OCI-LY7 (cell line): ENCODE measurements around the gene SLC22A4. TPM values are rescaled to one million over a fixed set of nuclear protein-coding genes. Genes with fewer than 3 reads are reported as not detected.

Experiments used
- BruUV-seq: library from RNA; stranded (reverse); fragments of 400-500 nt; replicated peaks from 2 replicates; lab custom pipeline; 2021; lab: Mats Ljungman, UMichigan
- CTCF ChIA-PET: fragments of 300-600 bp; sonication (Branson Sonifier 250); formaldehyde crosslinking; loops from one replicate; lab custom pipeline; 2022; ENCODE audit warnings: antibody characterized with exemption; ENCODE audit not compliant: unreplicated experiment; lab: Charles Lee
- POLR2A ChIA-PET: fragments of 300-600 bp; sonication (Branson Sonifier 250); formaldehyde crosslinking; loops from one replicate; lab custom pipeline; 2022; ENCODE audit warnings: antibody characterized with exemption; lab: Charles Lee
- DNase-seq: peaks from one replicate; pipeline ENCODE4 v3.0.0-alpha.2; 2015; ENCODE audit warnings: low spot score
- H2AFZ ChIP-seq: fragments of 200-600 bp; sonication (generic), shearing (Covaris generic); 2 replicates; pipeline ENCODE4 v1.6.1; 2014; ENCODE audit warnings: mild to moderate bottlenecking, antibody characterized with exemption, low read length, moderate library complexity
- H3K27ac ChIP-seq: fragments of 200-600 bp; sonication (generic); 2 replicates; pipeline ENCODE4 v1.5.1; 2014; ENCODE audit warnings: mixed run types, low read depth, mild to moderate bottlenecking, moderate library complexity, low read length, inconsistent platforms; ENCODE audit not compliant: poor library complexity, severe bottlenecking
- H3K36me3 ChIP-seq: fragments of 200-600 bp; sonication (generic); 2 replicates; pipeline ENCODE4 v1.6.1; 2014; ENCODE audit warnings: mild to moderate bottlenecking, antibody characterized with exemption, low read length, moderate library complexity, mixed read lengths; ENCODE audit not compliant: insufficient read depth
- H3K4me1 ChIP-seq: fragments of 200-600 bp; sonication (generic); 2 replicates; pipeline ENCODE4 v1.5.1; 2014; ENCODE audit warnings: mild to moderate bottlenecking, low read length; ENCODE audit not compliant: insufficient read depth, poor library complexity, severe bottlenecking
- H3K4me2 ChIP-seq: fragments of 200-600 bp; sonication (generic); 2 replicates; pipeline ENCODE4 v1.6.1; 2014; ENCODE audit warnings: mild to moderate bottlenecking, low read length
- H3K4me3 ChIP-seq: fragments of 200-600 bp; sonication (generic); 2 replicates; pipeline ENCODE4 v1.5.1; 2014; ENCODE audit warnings: mild to moderate bottlenecking, low read depth, low read length; ENCODE audit not compliant: poor library complexity, severe bottlenecking
- H3K79me2 ChIP-seq: fragments of 200-600 bp; sonication (generic); 2 replicates; pipeline ENCODE4 v1.6.1; 2016; ENCODE audit warnings: low read depth, mild to moderate bottlenecking, low read length, moderate library complexity, mixed read lengths; ENCODE audit not compliant: insufficient read depth
- H3K9me2 ChIP-seq: fragments of 200-600 bp; sonication (generic); 2 replicates; pipeline ENCODE4 v1.6.1; 2016; ENCODE audit warnings: mild to moderate bottlenecking, low read length, mixed read lengths; ENCODE audit not compliant: insufficient read depth
- H3K9me3 ChIP-seq: fragments of 200-600 bp; sonication (generic); 2 replicates; pipeline ENCODE4 v1.6.1; 2014; ENCODE audit warnings: mild to moderate bottlenecking, mixed run types, low read length, mixed read lengths
- H4K20me1 ChIP-seq: fragments of 200-600 bp; sonication (generic); 2 replicates; pipeline ENCODE4 v1.6.1; 2014; ENCODE audit warnings: mild to moderate bottlenecking, antibody characterized with exemption, low read length, moderate library complexity, mixed read lengths; ENCODE audit not compliant: insufficient read depth
- EZH2phosphoT487 ChIP-seq: fragments of 200-600 bp; sonication (generic); IDR thresholded peaks from 2 replicates; pipeline ENCODE4 v1.6.1; 2018; ENCODE audit warnings: low read depth, borderline replicate concordance, mild to moderate bottlenecking, mixed run types, antibody characterized with exemption, low read length, moderate library complexity, mixed read lengths
- intact Hi-C: fragments of 100-400 bp; cut with micrococcal nuclease; formaldehyde crosslinking; loops from one replicate; pipeline ENCODE4 v1.10.0; 2022; ENCODE audit not compliant: unreplicated experiment
- total RNA-seq, 2 experiments: library from RNA; depleted of rRNA in 1 of 2; stranded (reverse); fragments of >200 nt in 1 of 2; shearing (Covaris generic) in 1 of 2; gene quantifications; 2 replicates each; pipeline ENCODE4 v1.2.3, GENCODE V29; 2014 to 2022
- TF ChIP-seq, protein P1 (sequence below): fragments of 200-600 bp; sonication (generic); conservative IDR thresholded peaks from 2 replicates; pipeline ENCODE4 v1.5.1; 2014; ENCODE audit warnings: mild to moderate bottlenecking, antibody characterized with exemption, low read length, moderate library complexity, mixed read lengths

SLC22A4 gene
- total RNA-seq, 2 experiments from 2014 or later: not detected

DNA sequence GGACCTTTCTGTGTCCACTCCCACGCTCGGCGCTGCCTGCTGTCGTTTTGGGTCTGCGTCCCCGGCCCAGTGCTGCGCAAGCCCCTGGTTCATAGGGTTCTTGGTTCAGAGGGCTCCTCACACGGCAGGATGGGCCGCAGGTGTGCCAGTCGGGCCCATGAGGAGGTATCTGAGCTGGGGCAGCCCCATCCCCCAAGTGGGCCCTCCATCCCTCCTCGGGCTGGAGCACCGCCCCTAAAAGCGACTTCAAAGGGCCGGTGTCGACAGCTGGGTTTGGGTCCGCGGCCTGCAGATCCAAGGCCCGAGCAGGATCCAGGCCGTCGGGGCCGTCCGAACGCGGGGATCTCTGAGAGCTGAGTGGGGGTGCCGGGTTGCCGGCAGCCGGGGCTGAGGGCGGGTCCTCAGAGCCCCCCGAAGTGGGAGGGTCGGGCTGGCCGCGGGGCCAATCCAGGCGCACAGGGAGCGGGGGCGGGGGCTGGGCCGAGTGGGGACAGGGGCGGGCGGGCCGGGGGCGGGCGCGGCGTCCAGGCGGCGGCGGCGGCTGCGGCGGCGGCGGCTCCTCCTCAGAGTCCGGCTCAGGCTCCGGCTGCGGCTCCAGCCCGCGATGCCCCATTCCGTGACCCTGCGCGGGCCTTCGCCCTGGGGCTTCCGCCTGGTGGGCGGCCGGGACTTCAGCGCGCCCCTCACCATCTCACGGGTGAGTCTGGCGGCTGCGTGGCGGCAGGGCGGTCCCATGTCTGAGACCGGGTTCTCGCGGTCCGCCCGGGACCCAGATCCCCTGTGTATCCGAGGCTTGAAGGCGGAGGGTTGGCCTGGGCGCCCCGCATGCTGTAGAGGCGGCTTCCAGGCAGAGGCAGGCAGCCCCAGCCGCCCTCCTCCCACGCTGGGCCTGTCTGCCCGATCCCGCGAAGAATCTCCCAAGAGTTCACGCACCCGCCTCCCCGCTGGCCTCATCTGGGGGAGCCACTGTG lies 36.8 kb upstream of the SLC22A4 start, which contains the start of gene PDLIM4:
PDLIM4 (plus strand) TSS at position 566 of the 971 bp plus-strand sequence; CDS start at position 605, 39 bp downstream.
- no peak within 1 kb of the TSS for H3K4me2 ChIP-seq
- no peak within 1 kb of the TSS for H3K27ac ChIP-seq
- H3K4me1 ChIP-seq: no peaks in the 10 kb centered on the region
- no TSS peak for BruUV-seq
- ChIA-PET POLR2A (no interaction called here), CTCF (no interaction called here)
- H2AFZ ChIP-seq: no peak within 1 kb of the TSS
- H3K9me3 ChIP-seq: no peaks in the 10 kb centered on the region
- H3K9me2 ChIP-seq: no peaks in the 10 kb centered on the region
- no peaks in the 10 kb centered on the region for H3K36me3 ChIP-seq
- no peaks in the 10 kb centered on the region for H3K79me2 ChIP-seq
- no peak for DNase-seq
- H4K20me1 ChIP-seq: no peaks in the 10 kb centered on the region
- intact Hi-C loops: no loop called here
- TF ChIP-seq EZH2phosphoT487: no peak
- TF ChIP-seq, protein P1, sequence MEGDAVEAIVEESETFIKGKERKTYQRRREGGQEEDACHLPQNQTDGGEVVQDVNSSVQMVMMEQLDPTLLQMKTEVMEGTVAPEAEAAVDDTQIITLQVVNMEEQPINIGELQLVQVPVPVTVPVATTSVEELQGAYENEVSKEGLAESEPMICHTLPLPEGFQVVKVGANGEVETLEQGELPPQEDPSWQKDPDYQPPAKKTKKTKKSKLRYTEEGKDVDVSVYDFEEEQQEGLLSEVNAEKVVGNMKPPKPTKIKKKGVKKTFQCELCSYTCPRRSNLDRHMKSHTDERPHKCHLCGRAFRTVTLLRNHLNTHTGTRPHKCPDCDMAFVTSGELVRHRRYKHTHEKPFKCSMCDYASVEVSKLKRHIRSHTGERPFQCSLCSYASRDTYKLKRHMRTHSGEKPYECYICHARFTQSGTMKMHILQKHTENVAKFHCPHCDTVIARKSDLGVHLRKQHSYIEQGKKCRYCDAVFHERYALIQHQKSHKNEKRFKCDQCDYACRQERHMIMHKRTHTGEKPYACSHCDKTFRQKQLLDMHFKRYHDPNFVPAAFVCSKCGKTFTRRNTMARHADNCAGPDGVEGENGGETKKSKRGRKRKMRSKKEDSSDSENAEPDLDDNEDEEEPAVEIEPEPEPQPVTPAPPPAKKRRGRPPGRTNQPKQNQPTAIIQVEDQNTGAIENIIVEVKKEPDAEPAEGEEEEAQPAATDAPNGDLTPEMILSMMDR: no peak
- no peak within 1 kb of the TSS for H3K4me3 ChIP-seq

DNA sequence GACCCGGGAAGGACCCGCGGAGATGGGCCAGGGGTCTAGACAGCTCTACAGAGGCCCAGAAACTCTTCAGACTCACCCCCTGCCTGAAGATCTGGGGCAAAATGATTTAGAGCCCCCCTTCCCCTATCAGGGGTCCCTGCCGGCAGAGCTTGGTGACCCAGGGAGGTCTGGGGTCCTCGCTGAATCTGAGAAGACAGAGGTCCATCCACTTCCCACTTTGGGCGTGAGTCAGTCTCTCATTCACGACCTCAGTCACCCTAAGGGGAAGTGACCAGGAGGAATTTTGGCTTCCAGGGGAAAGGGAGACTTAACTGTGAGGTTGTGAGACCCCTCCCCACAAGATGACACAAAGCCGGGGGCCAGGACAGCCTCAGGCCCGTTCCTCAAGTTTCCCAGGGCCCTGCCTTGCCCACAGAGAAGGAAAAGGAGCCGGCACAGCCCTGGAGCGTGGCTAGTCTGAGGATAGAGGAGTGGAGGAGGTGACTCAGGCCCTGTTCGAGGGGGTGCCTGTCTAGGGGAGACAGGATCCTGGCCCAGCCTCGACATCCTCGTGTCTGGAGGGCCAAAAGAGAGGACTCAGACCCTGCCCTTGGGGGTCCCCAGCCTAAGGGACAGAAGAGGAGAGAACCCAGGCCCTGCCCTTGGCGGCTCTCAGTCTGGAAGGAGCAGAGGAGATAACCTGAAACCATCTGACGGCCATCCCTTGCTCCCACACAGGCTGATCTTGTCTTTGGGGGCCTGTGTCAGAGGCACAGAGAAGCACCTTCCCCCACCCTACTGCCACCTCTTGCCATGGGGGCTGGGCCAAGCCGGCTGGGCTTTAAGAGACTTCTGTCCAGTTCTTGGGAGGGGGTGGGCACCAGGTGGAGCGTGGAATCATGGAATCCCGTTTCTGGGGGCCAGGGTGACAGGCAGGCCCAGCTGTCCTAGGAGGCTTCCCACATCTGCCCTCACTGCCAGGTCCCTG lies 35.8 kb upstream of the SLC22A4 start:
- no TSS peak for BruUV-seq
- Histone ChIP-seq H3K79me2 (no peaks in the 10 kb centered on the region), H3K4me1 (no peaks in the 10 kb centered on the region), H3K36me3 (no peaks in the 10 kb centered on the region), H3K4me2 (no peak overlapping the region), H4K20me1 (no peaks in the 10 kb centered on the region), H3K4me3 (no peak overlapping the region), H2AFZ (no peak overlapping the region), H3K9me2 (no peaks in the 10 kb centered on the region), H3K27ac (no peak overlapping the region), H3K9me3 (no peaks in the 10 kb centered on the region)
- DNase-seq: no peak
- intact Hi-C loops: no loop called here
- POLR2A ChIA-PET: no interaction called here
- no peak for TF ChIP-seq EZH2phosphoT487
- TF ChIP-seq, protein P1: no peak
- CTCF ChIA-PET: no interaction called here
